ENCODE results near the gene SCIN. TPM values are rescaled to one million over a fixed set of nuclear protein-coding genes. Genes with fewer than 3 reads are reported as not detected.

SCIN gene
- total RNA-seq, 1 donor from 2014 or later, result 1.0 TPM

- Histone ChIP-seq H3K27me3 (ENCODE audit: control insufficient read depth in 3 of 3, insufficient read depth in 3 of 3, low read length in 3 of 3) (no peaks in the 10 kb centered on the region), H3K9ac (ENCODE audit: low read depth in 1 of 3, low read length in 3 of 3) (no peak overlapping the region), H3K4me3 (ENCODE audit: low read length in 3 of 3) (no peak overlapping the region), H3K4me1 (ENCODE audit: control insufficient read depth in 3 of 3, insufficient read depth in 3 of 3, low read length in 3 of 3) (no peaks in the 10 kb centered on the region), H3K9me3 (ENCODE audit: control insufficient read depth in 3 of 3, low read length in 3 of 3) (no peaks in the 10 kb centered on the region), H3K27ac (ENCODE audit: low read depth, low read length) (no peak overlapping the region), H3K36me3 (ENCODE audit: control insufficient read depth in 3 of 3, insufficient read depth in 3 of 3, low read length in 3 of 3) (no peaks in the 10 kb centered on the region)
These were observed 36.6 kb downstream of the SCIN start for GRCh38 chr7:12607134-12607533.

- Histone ChIP-seq H3K9ac (ENCODE audit: low read depth in 1 of 3, low read length in 3 of 3) (no peak overlapping the region), H3K27ac (ENCODE audit: low read depth, low read length) (no peak overlapping the region), H3K4me1 (ENCODE audit: control insufficient read depth in 3 of 3, insufficient read depth in 3 of 3, low read length in 3 of 3) (no peaks in the 10 kb centered on the region), H3K36me3 (ENCODE audit: control insufficient read depth in 3 of 3, insufficient read depth in 3 of 3, low read length in 3 of 3) (no peaks in the 10 kb centered on the region), H3K4me3 (ENCODE audit: low read length in 3 of 3) (no peak overlapping the region), H3K27me3 (ENCODE audit: control insufficient read depth in 3 of 3, insufficient read depth in 3 of 3, low read length in 3 of 3) (no peaks in the 10 kb centered on the region), H3K9me3 (ENCODE audit: control insufficient read depth in 3 of 3, low read length in 3 of 3) (no peaks in the 10 kb centered on the region)
These were observed 39.0 kb downstream of the SCIN start for GRCh38 chr7:12609561-12609960.

DNA sequence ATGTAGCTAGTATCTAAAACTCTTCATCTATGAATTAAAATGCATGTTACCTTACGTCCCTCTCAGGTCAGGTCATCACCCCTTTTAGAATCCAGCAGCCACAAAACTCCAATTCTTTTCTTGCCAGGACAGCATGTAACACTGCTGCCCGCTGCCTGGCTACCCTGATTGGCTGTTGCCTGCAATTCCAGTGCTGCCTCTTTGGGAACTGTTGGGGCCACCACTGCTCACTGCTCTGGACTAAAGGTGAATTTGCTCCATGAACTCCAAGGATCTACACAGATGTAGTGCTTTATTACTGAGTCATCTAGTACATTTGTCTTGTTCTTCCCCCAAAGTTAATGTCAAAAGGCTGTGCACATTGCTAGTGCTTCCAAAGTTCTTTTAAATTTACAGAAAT, 40.4 kb downstream of the SCIN start:
- H3K9ac ChIP-seq (ENCODE audit: low read depth in 1 of 3, low read length in 3 of 3), result no peak overlapping the region
- H3K27me3 ChIP-seq (ENCODE audit: control insufficient read depth in 3 of 3, insufficient read depth in 3 of 3, low read length in 3 of 3), result no peaks in the 10 kb centered on the region
- H3K36me3 ChIP-seq (ENCODE audit: control insufficient read depth in 3 of 3, insufficient read depth in 3 of 3, low read length in 3 of 3), result no peaks in the 10 kb centered on the region
- H3K4me1 ChIP-seq (ENCODE audit: control insufficient read depth in 3 of 3, insufficient read depth in 3 of 3, low read length in 3 of 3), result no peaks in the 10 kb centered on the region
- H3K27ac ChIP-seq (ENCODE audit: low read depth, low read length), result no peak overlapping the region
- no peak overlapping the region for H3K4me3 ChIP-seq (ENCODE audit: low read length in 3 of 3)
- H3K9me3 ChIP-seq (ENCODE audit: control insufficient read depth in 3 of 3, low read length in 3 of 3), result no peaks in the 10 kb centered on the region

- no peaks in the 10 kb centered on the region for H3K4me1 ChIP-seq (ENCODE audit: control insufficient read depth in 3 of 3, insufficient read depth in 3 of 3, low read length in 3 of 3)
- H3K36me3 ChIP-seq (ENCODE audit: control insufficient read depth in 3 of 3, insufficient read depth in 3 of 3, low read length in 3 of 3), result no peaks in the 10 kb centered on the region
- H3K9me3 ChIP-seq (ENCODE audit: control insufficient read depth in 3 of 3, low read length in 3 of 3), result no peaks in the 10 kb centered on the region
- no peak overlapping the region for H3K4me3 ChIP-seq (ENCODE audit: low read length in 3 of 3)
- H3K27me3 ChIP-seq (ENCODE audit: control insufficient read depth in 3 of 3, insufficient read depth in 3 of 3, low read length in 3 of 3), result no peaks in the 10 kb centered on the region
- no peak overlapping the region for H3K9ac ChIP-seq (ENCODE audit: low read depth in 1 of 3, low read length in 3 of 3)
- H3K27ac ChIP-seq (ENCODE audit: low read depth, low read length), result no peak overlapping the region
These were observed 42.1 kb downstream of the SCIN start for GRCh38 chr7:12612622-12613021.

- Histone ChIP-seq H3K4me1 (ENCODE audit: control insufficient read depth in 3 of 3, insufficient read depth in 3 of 3, low read length in 3 of 3) (no peaks in the 10 kb centered on the region), H3K4me3 (ENCODE audit: low read length in 3 of 3) (no peak overlapping the region), H3K9me3 (ENCODE audit: control insufficient read depth in 3 of 3, low read length in 3 of 3) (no peaks in the 10 kb centered on the region), H3K36me3 (ENCODE audit: control insufficient read depth in 3 of 3, insufficient read depth in 3 of 3, low read length in 3 of 3) (no peaks in the 10 kb centered on the region), H3K27ac (ENCODE audit: low read depth, low read length) (no peak overlapping the region), H3K9ac (ENCODE audit: low read depth in 1 of 3, low read length in 3 of 3) (no peak overlapping the region), H3K27me3 (ENCODE audit: control insufficient read depth in 3 of 3, insufficient read depth in 3 of 3, low read length in 3 of 3) (no peaks in the 10 kb centered on the region)
These were observed 49.0 kb downstream of the SCIN start for GRCh38 chr7:12619461-12620069.

DNA sequence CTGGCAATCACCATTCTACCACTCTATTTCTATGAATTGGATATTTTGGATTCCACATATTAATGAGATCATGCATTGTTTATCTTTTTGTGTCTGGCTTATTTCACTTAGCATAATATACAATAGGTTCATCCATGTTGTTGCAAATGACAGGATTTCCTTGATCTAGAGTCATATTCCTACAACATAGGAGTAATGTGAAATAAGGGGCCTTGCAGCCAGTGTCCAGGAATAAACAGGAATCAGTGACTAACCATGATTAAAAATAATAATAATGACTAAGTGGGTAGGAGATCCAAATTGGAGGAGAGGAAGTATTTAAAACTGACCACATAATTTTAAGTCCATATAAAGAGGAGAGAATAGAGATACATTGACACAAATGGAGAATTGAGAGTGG, 49.9 kb downstream of the SCIN start:
- H3K27me3 ChIP-seq (ENCODE audit: control insufficient read depth in 3 of 3, insufficient read depth in 3 of 3, low read length in 3 of 3), result no peaks in the 10 kb centered on the region
- H3K4me1 ChIP-seq (ENCODE audit: control insufficient read depth in 3 of 3, insufficient read depth in 3 of 3, low read length in 3 of 3), result no peaks in the 10 kb centered on the region

GRCh38 chr7:12623223-12623622, 52.7 kb downstream of the SCIN start:
- H3K4me3 ChIP-seq (ENCODE audit: low read length in 3 of 3), result no peak overlapping the region
- no peaks in the 10 kb centered on the region for H3K9me3 ChIP-seq (ENCODE audit: control insufficient read depth in 3 of 3, low read length in 3 of 3)
- H3K27me3 ChIP-seq (ENCODE audit: control insufficient read depth in 3 of 3, insufficient read depth in 3 of 3, low read length in 3 of 3), result peaks cover 0 to 10% (median 5%) of the 10 kb centered on the region in 3 donors
- H3K9ac ChIP-seq (ENCODE audit: low read depth in 1 of 3, low read length in 3 of 3), result no peak overlapping the region
- no peaks in the 10 kb centered on the region for H3K36me3 ChIP-seq (ENCODE audit: control insufficient read depth in 3 of 3, insufficient read depth in 3 of 3, low read length in 3 of 3)
- H3K27ac ChIP-seq (ENCODE audit: low read depth, low read length), result no peak overlapping the region
- no peaks in the 10 kb centered on the region for H3K4me1 ChIP-seq (ENCODE audit: control insufficient read depth in 3 of 3, insufficient read depth in 3 of 3, low read length in 3 of 3)

More for the DNA sequence above, 49.9 kb downstream of the SCIN start:
- Histone ChIP-seq H3K9ac (ENCODE audit: low read depth in 1 of 3, low read length in 3 of 3) (no peak overlapping the region), H3K27ac (ENCODE audit: low read depth, low read length) (no peak overlapping the region), H3K9me3 (ENCODE audit: control insufficient read depth in 3 of 3, low read length in 3 of 3) (no peaks in the 10 kb centered on the region), H3K36me3 (ENCODE audit: control insufficient read depth in 3 of 3, insufficient read depth in 3 of 3, low read length in 3 of 3) (no peaks in the 10 kb centered on the region), H3K4me3 (ENCODE audit: low read length in 3 of 3) (no peak overlapping the region)

DNA sequence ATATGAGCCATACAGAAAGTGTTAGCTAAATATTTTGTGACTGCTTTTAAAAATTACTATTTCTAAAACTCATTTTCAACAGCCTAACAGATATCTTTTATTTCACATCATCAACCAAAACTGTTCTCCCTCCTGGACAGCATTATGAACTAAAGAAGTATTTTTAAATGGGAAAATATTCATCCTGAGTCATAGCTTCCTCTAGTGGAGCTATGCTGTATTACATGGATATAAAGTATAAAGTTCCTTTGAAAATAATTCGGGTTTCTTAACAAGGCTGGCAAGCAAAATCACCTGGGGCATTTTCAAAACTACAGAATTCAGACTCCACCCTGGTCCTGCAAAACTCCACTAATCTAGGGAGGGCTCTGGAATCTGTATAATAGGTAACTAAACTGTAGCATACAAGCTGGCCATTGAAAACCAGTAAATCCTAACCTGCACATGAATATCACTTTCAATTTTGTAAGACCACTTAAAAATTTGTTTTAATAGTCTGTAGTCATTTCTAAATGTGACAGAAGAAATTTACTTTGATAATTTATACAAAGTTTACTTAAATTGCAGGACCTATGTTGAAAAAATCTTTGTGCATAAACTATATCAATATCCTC, 53.5 kb downstream of the SCIN start:
- Histone ChIP-seq H3K9ac (ENCODE audit: low read depth in 1 of 3, low read length in 3 of 3) (no peak overlapping the region), H3K4me3 (ENCODE audit: low read length in 3 of 3) (no peak overlapping the region), H3K36me3 (ENCODE audit: control insufficient read depth in 3 of 3, insufficient read depth in 3 of 3, low read length in 3 of 3) (no peaks in the 10 kb centered on the region), H3K4me1 (ENCODE audit: control insufficient read depth in 3 of 3, insufficient read depth in 3 of 3, low read length in 3 of 3) (no peaks in the 10 kb centered on the region), H3K9me3 (ENCODE audit: control insufficient read depth in 3 of 3, low read length in 3 of 3) (no peaks in the 10 kb centered on the region), H3K27me3 (ENCODE audit: control insufficient read depth in 3 of 3, insufficient read depth in 3 of 3, low read length in 3 of 3) (peaks cover 0 to 10% (median 5%) of the 10 kb centered on the region in 3 donors), H3K27ac (ENCODE audit: low read depth, low read length) (no peak overlapping the region)

DNA sequence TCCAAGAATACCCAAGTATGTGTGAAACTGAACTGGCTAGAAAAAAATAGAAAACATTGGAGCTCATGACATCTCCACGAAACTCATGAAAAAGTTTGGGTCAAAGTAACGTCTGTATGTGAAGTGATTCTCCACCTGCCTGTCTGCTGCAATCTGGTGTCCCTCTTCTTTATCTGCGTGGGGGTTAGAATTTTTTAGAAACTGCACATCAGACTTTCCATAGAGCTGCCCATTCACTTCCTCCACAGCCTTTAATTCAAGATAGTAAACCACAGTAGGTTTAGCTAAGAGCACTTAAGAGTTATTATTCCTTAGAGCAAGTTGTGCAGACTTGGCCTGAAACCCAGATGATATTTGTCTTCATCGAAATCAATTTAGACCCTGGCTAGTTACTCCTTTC, 55.3 kb downstream of the SCIN start:
- Histone ChIP-seq H3K9ac (ENCODE audit: low read depth in 1 of 3, low read length in 3 of 3) (no peak overlapping the region), H3K27me3 (ENCODE audit: control insufficient read depth in 3 of 3, insufficient read depth in 3 of 3, low read length in 3 of 3) (peaks cover 0 to 10% (median 5%) of the 10 kb centered on the region in 3 donors), H3K27ac (ENCODE audit: low read depth, low read length) (no peak overlapping the region), H3K4me1 (ENCODE audit: control insufficient read depth in 3 of 3, insufficient read depth in 3 of 3, low read length in 3 of 3) (no peaks in the 10 kb centered on the region), H3K9me3 (ENCODE audit: control insufficient read depth in 3 of 3, low read length in 3 of 3) (no peaks in the 10 kb centered on the region), H3K36me3 (ENCODE audit: control insufficient read depth in 3 of 3, insufficient read depth in 3 of 3, low read length in 3 of 3) (no peaks in the 10 kb centered on the region), H3K4me3 (ENCODE audit: low read length in 3 of 3) (no peak overlapping the region)

GRCh38 chr7:12629816-12630512, 59.4 kb downstream of the SCIN start:
- Histone ChIP-seq H3K4me3 (ENCODE audit: low read length in 3 of 3) (no peak overlapping the region), H3K27ac (ENCODE audit: low read depth, low read length) (no peak overlapping the region), H3K27me3 (ENCODE audit: control insufficient read depth in 3 of 3, insufficient read depth in 3 of 3, low read length in 3 of 3) (peaks cover 0 to 10% (median 5%) of the 10 kb centered on the region in 3 donors), H3K4me1 (ENCODE audit: control insufficient read depth in 3 of 3, insufficient read depth in 3 of 3, low read length in 3 of 3) (no peaks in the 10 kb centered on the region), H3K9ac (ENCODE audit: low read depth in 1 of 3, low read length in 3 of 3) (no peak overlapping the region), H3K36me3 (ENCODE audit: control insufficient read depth in 3 of 3, insufficient read depth in 3 of 3, low read length in 3 of 3) (no peaks in the 10 kb centered on the region), H3K9me3 (ENCODE audit: control insufficient read depth in 3 of 3, low read length in 3 of 3) (no peaks in the 10 kb centered on the region)
